ENCODE results near the gene RSF1. TPM values are rescaled to one million over a fixed set of nuclear protein-coding genes. Genes with fewer than 3 reads are reported as not detected.

The RSF1 gene
- total RNA-seq, 8 experiments from 2014 or later = 37.1 to 94.8 (median 55.2) TPM

DNA sequence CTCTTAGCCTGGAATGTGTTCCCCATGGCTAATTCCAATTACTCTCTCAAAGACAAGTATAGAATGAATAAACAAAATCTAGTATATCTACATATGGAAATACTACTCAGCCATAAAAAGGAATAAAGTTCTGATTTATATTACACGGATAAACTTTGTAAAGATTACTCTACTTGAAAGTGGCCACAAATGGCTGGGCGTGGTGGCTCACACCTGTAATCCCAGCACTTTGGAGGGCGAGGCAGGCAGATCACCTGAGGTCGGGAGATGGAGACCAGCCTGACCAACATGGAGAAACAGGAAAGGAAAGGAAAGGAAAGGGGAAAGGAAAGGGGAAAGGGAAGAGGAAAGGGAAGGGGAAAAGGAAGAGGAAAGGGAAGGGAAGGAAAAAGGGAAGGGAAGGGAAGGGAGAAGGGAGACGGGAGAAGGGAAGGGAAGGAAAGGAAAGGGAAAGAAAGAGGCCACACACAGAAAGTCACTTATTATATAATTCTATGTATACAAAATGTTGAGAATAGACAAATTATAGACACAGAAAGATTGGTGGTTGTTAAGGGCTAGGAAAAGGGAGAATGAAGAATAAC is 92.2 kb downstream of the RSF1 start:
- ATAC-seq (replicated peaks in 6 of 8) = no peak
- Histone ChIP-seq H3K4me3 (no peak overlapping the region), H3K27ac (no peak overlapping the region), H3K4me1 (replicated peaks in 1 of 2) (no peaks in the 10 kb centered on the region)
- 50 to 100% (median 94%) methylated on average over 1 to 5 of the region's 5 CpGs; no CpG with 5 or more reads in 2 of the 10 experiments for WGBS, 10 experiments
- in situ Hi-C loops (cut with MboI; ENCODE audit: low pct_unique_long_range_greater_than_20kb in 2 of 9, low sequenced_read_pairs in 9 of 9, unreplicated experiment in 9 of 9) = no loop called here

DNA sequence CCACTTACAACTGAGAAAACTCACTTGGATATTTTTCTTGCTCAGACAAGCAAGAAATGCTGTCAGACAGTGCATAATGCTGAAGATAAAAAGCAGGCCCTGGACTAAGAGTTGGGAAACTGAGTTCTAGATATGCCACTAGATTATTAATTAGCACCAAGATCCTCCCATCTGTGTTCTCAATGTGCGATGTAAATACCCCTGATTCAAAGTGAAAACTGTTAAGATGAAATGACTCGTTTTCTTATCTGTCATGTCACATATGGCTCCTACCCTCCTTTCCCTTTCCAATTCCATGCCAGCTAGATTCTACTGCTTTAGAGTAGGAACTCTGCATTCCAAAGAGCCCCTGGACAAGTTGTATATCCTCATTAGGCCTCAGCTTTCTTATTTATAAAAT is 94.0 kb downstream of the RSF1 start:
- WGBS, 10 experiments = 55 to 100% (median 90%) methylated on average over 1 to 2 of the region's 2 CpGs; no CpG with 5 or more reads in 3 of the 10 experiments
- no peak for ATAC-seq (replicated peaks in 6 of 8)
- Histone ChIP-seq H3K4me1 (replicated peaks in 1 of 2) (no peaks in the 10 kb centered on the region), H3K27ac (no peak overlapping the region), H3K4me3 (no peak overlapping the region)
- in situ Hi-C loops (cut with MboI; ENCODE audit: low pct_unique_long_range_greater_than_20kb in 2 of 9, low sequenced_read_pairs in 9 of 9, unreplicated experiment in 9 of 9) = no loop called here

DNA sequence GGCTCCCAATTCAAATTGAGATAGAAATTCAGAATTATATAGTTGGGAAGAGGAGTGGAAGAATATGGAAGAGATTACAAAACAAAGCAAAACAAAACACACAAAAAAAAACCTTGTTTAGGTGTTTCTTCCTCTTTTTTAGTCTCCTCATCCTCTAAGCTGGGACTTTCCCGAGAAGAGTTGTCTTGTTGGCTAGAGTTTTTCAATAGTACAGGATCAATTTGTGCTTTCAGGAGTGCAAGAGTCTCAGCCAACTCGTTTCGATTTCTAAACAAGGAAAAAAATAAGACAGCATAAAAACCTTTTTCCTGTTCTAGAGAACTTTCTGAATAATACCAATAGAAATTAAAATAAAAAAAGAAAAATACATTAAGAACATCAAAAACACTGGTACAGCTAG is 95.1 kb downstream of the RSF1 start:
- no peak for ATAC-seq (replicated peaks in 6 of 8)
- H3K27ac ChIP-seq = no peak overlapping the region
- WGBS, 10 experiments = 66 to 100% (median 95%) methylated on average over 2 to 3 of the region's 3 CpGs; no CpG with 5 or more reads in 1 of the 10 experiments
- H3K4me1 ChIP-seq (replicated peaks in 1 of 2) = no peaks in the 10 kb centered on the region
- no peak overlapping the region for H3K4me3 ChIP-seq
- in situ Hi-C loops (cut with MboI; ENCODE audit: low pct_unique_long_range_greater_than_20kb in 2 of 9, low sequenced_read_pairs in 9 of 9, unreplicated experiment in 9 of 9) = no loop called here

DNA sequence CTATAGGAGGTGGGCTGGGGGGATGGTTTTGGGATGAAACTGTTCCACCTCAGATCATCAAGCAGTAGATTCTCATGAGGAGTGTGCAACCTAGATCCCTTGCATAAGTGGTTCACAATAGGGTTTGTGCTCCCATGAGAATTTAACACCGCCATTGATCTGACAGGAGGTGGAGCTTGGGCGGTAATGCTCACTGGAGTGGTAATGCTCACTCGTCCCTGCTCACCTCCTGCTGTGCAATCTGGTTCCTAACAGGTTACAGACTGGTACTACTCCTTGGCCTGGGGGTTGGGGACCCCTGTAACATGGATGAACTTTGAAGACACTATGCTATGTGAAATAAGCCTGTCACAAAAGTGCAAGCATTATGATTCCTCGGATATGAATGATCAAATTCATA is 95.9 kb downstream of the RSF1 start:
- Histone ChIP-seq H3K4me3 (no peak overlapping the region), H3K4me1 (replicated peaks in 1 of 2) (no peaks in the 10 kb centered on the region), H3K27ac (no peak overlapping the region)
- WGBS, 10 experiments = 40 to 100% (median 88%) methylated on average over 1 to 4 of the region's 4 CpGs; no CpG with 5 or more reads in 4 of the 10 experiments
- in situ Hi-C loops (cut with MboI; ENCODE audit: low pct_unique_long_range_greater_than_20kb in 2 of 9, low sequenced_read_pairs in 9 of 9, unreplicated experiment in 9 of 9) = no loop called here
- ATAC-seq (replicated peaks in 6 of 8) = no peak

DNA sequence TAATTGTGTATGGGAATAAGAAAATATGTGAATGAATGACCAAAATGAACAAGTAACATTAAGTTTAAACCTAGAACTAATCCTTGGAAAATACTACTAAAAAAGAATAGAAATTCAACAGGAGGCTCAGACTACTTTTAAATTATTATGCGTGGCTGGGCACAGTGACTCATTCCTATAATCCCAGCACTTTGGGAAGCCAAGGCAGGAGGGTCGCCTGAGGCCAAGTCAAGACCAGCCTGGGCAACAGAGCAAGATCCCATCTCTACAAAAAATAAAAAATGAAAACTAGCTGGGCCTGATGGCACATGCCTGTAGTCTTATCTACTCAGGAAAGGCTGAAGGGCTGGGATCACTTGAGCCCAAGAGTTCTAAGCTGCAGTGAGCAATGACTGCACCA is 97.5 kb downstream of the RSF1 start:
- 38 to 100% (median 97%) methylated on average over 1 to 2 of the region's 2 CpGs for WGBS, 10 experiments
- H3K4me1 ChIP-seq (replicated peaks in 1 of 2) = no peaks in the 10 kb centered on the region
- ATAC-seq (replicated peaks in 6 of 8) = no peak
- in situ Hi-C loops (cut with MboI; ENCODE audit: low pct_unique_long_range_greater_than_20kb in 2 of 9, low sequenced_read_pairs in 9 of 9, unreplicated experiment in 9 of 9) = no loop called here
- H3K4me3 ChIP-seq = no peak overlapping the region
- no peak overlapping the region for H3K27ac ChIP-seq

DNA sequence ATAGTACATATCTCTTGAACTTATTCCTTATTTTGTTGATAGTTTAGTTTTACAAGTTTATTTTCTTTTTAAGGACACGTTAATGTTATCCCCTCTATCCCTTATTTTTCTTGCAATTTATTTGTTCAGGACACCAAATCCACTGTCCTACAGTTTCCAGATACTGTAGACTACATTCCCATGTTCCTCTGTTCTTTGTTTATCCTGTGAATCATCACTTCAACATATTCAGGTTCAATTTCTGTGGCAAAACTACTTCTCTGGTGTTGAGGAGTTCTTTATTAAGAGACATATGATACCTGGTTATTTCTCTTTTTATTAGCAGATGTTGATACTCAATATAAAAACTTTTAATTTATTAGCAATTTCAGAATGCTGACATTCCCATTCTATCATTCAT is 110.2 kb downstream of the RSF1 start:
- 60 to 100% (median 95%) methylated on average over 1 of the region's 1 CpG; no CpG with 5 or more reads in 1 of the 10 experiments for whole genome bisulfite sequencing, 10 experiments
- in situ Hi-C loops (cut with MboI; ENCODE audit: low pct_unique_long_range_greater_than_20kb in 2 of 9, low sequenced_read_pairs in 9 of 9, unreplicated experiment in 9 of 9) = no loop called here
- Histone ChIP-seq H3K27ac (no peak overlapping the region), H3K4me1 (replicated peaks in 1 of 2) (no peaks in the 10 kb centered on the region), H3K4me3 (no peak overlapping the region)
- peak in 1 of 8 experiments; percentile 40 for ATAC-seq (replicated peaks in 6 of 8)

DNA sequence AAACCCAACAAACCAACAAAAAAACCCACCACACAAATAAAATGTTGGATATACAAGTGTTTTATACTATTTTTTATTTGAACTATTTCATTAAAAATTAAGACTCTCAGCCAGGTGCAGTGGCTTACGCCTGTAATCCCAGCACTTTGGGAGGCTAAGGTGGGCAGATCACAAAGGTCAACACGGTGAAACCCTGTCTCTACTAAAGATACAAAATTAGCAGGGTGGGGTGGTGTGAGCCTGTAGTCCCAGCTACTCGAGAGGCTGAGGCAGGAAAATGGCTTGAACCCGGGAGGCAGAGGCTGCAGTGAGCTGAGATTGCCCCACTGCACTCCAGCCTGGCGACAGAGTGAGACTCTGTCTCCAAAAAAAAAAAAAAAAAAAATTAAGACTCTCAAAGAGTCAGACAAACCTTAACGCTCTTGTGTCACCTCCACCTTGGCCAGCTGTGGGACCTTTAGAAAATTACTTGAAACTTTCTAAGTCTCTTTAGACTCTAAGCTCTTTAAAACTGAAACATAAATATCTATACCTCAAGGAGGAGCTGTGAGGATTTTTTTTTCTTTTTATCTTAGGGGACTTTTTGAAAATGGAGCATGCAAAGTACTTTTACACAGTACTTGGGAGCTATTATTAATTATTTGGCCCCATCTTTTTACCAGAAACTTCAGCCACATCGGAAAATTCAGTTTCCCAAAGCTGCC is 114.5 kb downstream of the RSF1 start:
- 79 to 100% (median 99%) methylated on average over 1 to 7 of the region's 7 CpGs for WGBS, 10 experiments
- no peak overlapping the region for H3K4me3 ChIP-seq
- ATAC-seq (replicated peaks in 6 of 8) = no peak
- no peak overlapping the region for H3K27ac ChIP-seq
- H3K4me1 ChIP-seq (replicated peaks in 1 of 2) = no peaks in the 10 kb centered on the region
- in situ Hi-C loops (cut with MboI; ENCODE audit: low pct_unique_long_range_greater_than_20kb in 2 of 9, low sequenced_read_pairs in 9 of 9, unreplicated experiment in 9 of 9) = no loop called here

DNA sequence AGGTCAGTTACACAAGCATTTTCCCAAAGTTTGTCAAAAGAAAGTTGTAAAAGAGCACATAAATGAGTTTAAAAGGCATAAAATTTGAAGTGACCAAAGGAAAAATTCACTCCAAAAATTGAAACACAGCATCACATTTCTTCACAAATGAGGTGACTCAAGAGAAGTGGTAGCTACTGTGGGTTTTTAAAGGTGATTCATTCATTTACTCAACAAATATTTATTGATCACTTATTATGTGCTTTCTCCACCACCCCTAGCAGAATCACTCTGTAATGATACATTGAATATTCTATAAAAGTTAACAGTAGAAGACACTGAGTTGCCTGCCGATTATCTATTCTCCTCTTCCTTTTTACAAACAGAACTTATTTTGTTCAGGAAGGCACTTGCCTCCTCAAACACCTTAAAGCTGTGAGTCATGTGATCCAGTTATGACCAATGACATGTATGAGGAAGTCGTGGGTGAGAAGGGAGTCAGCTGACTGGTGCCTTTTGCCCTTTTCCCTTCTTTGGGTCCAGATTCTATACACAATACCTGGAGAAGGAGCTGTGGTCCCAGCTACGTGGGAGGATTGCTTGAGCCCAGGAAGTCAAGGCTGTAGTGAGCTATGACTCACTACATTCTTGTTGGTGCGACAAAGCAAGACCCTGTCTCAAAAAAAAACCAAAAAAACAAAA is 115.2 kb downstream of the RSF1 start:
- H3K27ac ChIP-seq = no peak overlapping the region
- in situ Hi-C loops (cut with MboI; ENCODE audit: low pct_unique_long_range_greater_than_20kb in 2 of 9, low sequenced_read_pairs in 9 of 9, unreplicated experiment in 9 of 9) = no loop called here
- no peaks in the 10 kb centered on the region for H3K4me1 ChIP-seq (replicated peaks in 1 of 2)
- WGBS, 10 experiments = 58 to 100% (median 96%) methylated on average over 1 to 4 of the region's 4 CpGs; no CpG with 5 or more reads in 3 of the 10 experiments
- no peak for ATAC-seq (replicated peaks in 6 of 8)
- no peak overlapping the region for H3K4me3 ChIP-seq

DNA sequence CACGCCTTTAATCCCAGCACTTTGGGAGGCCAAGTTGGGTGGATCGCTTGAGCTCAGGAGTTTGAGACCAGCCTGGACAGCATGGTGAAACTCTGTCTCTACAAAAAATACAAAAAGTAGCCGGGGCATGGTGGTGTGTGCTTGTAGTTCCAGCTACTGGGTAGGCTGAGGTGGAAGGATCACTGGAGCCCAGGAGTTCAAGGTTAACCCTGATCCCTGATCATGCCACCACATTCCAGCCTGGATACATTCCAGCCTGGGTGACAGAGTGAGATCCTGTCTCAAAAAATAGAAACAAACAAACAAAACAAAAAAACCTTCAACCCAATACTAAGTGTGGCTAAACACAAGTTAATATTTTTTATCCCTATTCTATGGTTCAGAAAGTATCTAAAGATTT is 116.5 kb downstream of the RSF1 start:
- WGBS, 10 experiments = 80 to 100% (median 100%) methylated on average over 1 to 3 of the region's 3 CpGs; no CpG with 5 or more reads in 2 of the 10 experiments
- H3K27ac ChIP-seq = no peak overlapping the region
- no peaks in the 10 kb centered on the region for H3K4me1 ChIP-seq (replicated peaks in 1 of 2)
- no peak overlapping the region for H3K4me3 ChIP-seq
- in situ Hi-C loops (cut with MboI; ENCODE audit: low pct_unique_long_range_greater_than_20kb in 2 of 9, low sequenced_read_pairs in 9 of 9, unreplicated experiment in 9 of 9) = no loop called here
- ATAC-seq (replicated peaks in 6 of 8) = no peak

DNA sequence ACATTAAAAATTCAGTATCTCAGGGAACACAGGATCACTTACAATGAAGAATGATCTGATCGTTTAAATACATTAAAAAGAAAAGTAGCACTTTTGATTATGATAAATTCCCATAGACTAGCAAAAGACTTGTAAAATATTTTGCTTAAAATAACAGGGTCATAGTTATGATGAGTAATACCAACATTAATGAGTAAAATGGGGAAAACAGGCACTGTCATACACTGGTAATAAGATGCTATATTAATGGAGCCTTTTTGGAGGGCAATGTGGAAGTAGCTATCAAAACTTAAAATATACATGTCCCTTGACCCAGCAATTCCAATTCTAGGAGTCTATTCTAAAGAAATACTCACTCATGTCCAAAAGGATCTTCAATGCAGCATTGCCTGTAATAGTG is 121.1 kb downstream of the RSF1 start:
- 57 to 100% (median 97%) methylated on average over 1 of the region's 1 CpG for WGBS, 10 experiments
- Histone ChIP-seq H3K4me3 (no peak overlapping the region), H3K4me1 (replicated peaks in 1 of 2) (no peaks in the 10 kb centered on the region), H3K27ac (no peak overlapping the region)
- in situ Hi-C loops (cut with MboI; ENCODE audit: low pct_unique_long_range_greater_than_20kb in 2 of 9, low sequenced_read_pairs in 9 of 9, unreplicated experiment in 9 of 9) = no loop called here
- ATAC-seq (replicated peaks in 6 of 8) = no peak

DNA sequence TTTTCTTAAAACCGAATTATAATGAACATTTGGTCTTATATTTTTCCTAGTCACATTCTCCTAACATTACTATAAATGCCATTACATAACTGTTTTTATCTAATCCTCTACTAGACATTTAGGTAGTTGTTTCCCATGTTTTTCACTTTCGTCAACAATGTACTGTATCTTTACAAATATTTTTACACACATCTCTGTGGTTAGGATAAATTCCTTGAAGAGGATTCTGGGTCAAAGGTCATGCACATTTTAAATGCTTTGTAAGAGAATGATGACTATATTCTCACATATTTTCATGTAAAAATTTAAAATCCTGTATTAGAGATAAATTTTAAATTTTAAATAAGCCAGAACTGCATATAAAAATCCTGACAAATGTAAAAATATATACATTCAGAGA is 121.6 kb downstream of the RSF1 start:
- in situ Hi-C loops (cut with MboI; ENCODE audit: low pct_unique_long_range_greater_than_20kb in 2 of 9, low sequenced_read_pairs in 9 of 9, unreplicated experiment in 9 of 9) = no loop called here
- Histone ChIP-seq H3K4me3 (no peak overlapping the region), H3K4me1 (replicated peaks in 1 of 2) (no peaks in the 10 kb centered on the region), H3K27ac (no peak overlapping the region)
- 83 to 100% (median 98%) methylated on average over 1 to 2 of the region's 2 CpGs for WGBS, 10 experiments
- no peak for ATAC-seq (replicated peaks in 6 of 8)

DNA sequence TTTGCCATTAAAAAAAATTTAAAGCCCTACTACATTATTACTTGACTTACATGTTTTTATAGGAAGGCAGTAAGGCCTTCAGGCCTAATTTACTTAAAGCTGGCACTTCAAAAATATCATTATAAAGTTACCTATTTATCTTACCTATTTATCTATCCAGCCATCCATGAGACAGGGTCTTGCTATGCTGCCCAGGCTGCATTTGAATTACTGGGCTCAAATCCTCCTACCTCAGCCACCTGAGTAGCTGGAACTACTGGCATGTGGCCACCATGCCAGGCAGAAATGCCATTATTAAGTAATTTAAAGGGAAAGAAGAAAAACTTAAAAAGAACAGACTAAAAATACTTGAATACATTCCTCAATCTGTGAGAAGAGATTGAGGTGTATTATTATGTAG is 122.7 kb downstream of the RSF1 start:
- in situ Hi-C loops (cut with MboI; ENCODE audit: low pct_unique_long_range_greater_than_20kb in 2 of 9, low sequenced_read_pairs in 9 of 9, unreplicated experiment in 9 of 9) = no loop called here
- no peak overlapping the region for H3K27ac ChIP-seq
- ATAC-seq (replicated peaks in 6 of 8) = no peak
- H3K4me3 ChIP-seq = no peak overlapping the region
- H3K4me1 ChIP-seq (replicated peaks in 1 of 2) = no peaks in the 10 kb centered on the region

DNA sequence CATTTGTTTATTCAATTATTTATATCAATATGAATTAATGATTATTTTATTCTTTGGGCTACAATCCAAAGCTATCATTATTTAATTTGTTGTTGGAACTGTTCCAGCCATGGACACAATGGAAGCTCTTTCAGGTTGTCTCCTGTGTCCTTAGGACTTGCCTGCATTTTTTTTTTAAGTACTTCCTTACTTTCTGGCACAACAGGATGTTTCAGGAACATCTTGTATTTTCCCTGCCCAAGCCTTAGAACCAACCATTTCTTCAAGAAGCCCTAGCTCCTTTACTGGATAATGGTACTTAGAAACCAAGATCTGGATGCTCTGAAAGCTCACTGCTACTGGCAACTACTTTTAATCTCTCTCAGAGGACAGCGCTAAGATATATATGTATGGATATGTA is 125.1 kb downstream of the RSF1 start:
- in situ Hi-C loops (cut with MboI; ENCODE audit: low pct_unique_long_range_greater_than_20kb in 2 of 9, low sequenced_read_pairs in 9 of 9, unreplicated experiment in 9 of 9) = no loop called here
- Histone ChIP-seq H3K4me1 (replicated peaks in 1 of 2) (no peaks in the 10 kb centered on the region), H3K27ac (no peak overlapping the region), H3K4me3 (no peak overlapping the region)
- no peak for ATAC-seq (replicated peaks in 6 of 8)
- 100% methylated on average over 1 of the region's 1 CpG; no CpG with 5 or more reads in 5 of the 10 experiments for WGBS, 10 experiments

All from motor neuron (in vitro differentiated cells).